IPS DF 6.9 (cell line): ENCODE results near the gene PROX2.
A peak's percentile ranks its signal among the peaks of the same experiment; 100 is the strongest.

Source experiments
- DNase-seq: peaks from one replicate; pipeline ENCODE4 v3.0.0-alpha.2; 2013; ENCODE audit warnings: low read depth, low spot score
- H3K27ac ChIP-seq: one replicate; pipeline ENCODE4 v1.5.1; 2013; ENCODE audit warnings: low read length, control low read depth
- H3K27me3 ChIP-seq: 2 replicates; pipeline ENCODE4 v1.6.1; 2013; ENCODE audit warnings: mild to moderate bottlenecking, low read length; ENCODE audit not compliant: control insufficient read depth, insufficient read depth
- H3K36me3 ChIP-seq: 2 replicates; pipeline ENCODE4 v1.6.1; 2013; ENCODE audit warnings: low read length; ENCODE audit not compliant: control insufficient read depth, insufficient read depth
- H3K4me1 ChIP-seq: 2 replicates; pipeline ENCODE4 v1.6.1; 2013; ENCODE audit warnings: low read length; ENCODE audit not compliant: control insufficient read depth, insufficient read depth
- H3K4me3 ChIP-seq: 2 replicates; pipeline ENCODE4 v1.5.1; 2013; ENCODE audit warnings: mild to moderate bottlenecking, low read length
- H3K9me3 ChIP-seq: 2 replicates; pipeline ENCODE4 v1.6.1; 2013; ENCODE audit warnings: low read length, inconsistent platforms; ENCODE audit not compliant: control insufficient read depth, insufficient read depth
- WGBS: extraction: QIAGEN DNeasy Blood & Tissue Kit; methylation state at CpG from one replicate; pipeline ENCODE4 v1.1.7; 2013; ENCODE audit warnings: mixed read lengths, missing lambda C conversion rate; ENCODE audit not compliant: insufficient read length, insufficient coverage; 5-methylcytosine and 5-hydroxymethylcytosine counted together

Gene PROX2

DNA sequence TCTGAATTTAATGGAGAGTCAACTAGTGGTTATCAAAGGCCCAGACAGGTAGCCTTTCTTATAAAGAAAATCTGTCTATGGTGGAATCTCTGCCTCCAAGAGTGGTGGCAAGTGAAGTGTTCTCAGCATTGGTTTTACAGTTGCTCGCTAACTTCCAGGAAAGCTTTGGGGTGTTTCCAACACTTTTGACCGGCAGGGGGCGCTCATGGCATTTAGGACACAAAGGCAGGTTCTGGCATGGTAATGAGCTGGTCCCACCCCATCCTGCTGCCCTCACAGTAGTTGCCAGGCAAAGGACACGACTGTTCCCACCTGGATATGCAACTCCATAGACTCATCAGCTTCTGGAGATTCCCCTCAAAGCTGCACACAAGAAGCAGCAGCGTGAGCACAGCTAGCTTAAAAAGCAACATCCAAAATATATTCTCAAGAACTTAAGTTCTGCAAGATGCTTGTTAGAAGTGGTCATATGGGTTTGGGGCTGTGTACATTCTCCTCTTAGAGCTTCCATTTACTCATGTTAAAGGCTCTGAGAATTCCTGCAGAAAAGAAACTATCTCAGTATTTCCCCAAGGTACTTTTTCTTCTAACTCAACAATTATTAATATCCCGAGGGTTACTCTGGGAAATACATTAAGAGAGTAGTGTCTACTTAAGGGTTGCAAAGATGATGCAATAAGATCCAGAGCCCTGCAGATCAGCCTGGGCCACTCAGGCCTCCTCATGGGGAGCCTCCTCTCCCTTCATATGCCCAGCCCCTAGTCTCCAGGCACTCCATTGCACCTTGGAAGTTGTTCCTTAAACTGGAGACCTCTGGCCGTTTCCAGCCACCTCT lies 14.8 kb downstream of the PROX2 start:
- H3K4me3 ChIP-seq, result no peak overlapping the region
- no peak overlapping the region for H3K27ac ChIP-seq
- no peaks in the 10 kb centered on the region for H3K27me3 ChIP-seq
- H3K9me3 ChIP-seq, result no peaks in the 10 kb centered on the region
- WGBS, result no CpG with 5 or more reads among the region's 7 CpGs
- peak; percentile 82 for DNase-seq
- no peaks in the 10 kb centered on the region for H3K4me1 ChIP-seq
- H3K36me3 ChIP-seq, result no peaks in the 10 kb centered on the region

DNA sequence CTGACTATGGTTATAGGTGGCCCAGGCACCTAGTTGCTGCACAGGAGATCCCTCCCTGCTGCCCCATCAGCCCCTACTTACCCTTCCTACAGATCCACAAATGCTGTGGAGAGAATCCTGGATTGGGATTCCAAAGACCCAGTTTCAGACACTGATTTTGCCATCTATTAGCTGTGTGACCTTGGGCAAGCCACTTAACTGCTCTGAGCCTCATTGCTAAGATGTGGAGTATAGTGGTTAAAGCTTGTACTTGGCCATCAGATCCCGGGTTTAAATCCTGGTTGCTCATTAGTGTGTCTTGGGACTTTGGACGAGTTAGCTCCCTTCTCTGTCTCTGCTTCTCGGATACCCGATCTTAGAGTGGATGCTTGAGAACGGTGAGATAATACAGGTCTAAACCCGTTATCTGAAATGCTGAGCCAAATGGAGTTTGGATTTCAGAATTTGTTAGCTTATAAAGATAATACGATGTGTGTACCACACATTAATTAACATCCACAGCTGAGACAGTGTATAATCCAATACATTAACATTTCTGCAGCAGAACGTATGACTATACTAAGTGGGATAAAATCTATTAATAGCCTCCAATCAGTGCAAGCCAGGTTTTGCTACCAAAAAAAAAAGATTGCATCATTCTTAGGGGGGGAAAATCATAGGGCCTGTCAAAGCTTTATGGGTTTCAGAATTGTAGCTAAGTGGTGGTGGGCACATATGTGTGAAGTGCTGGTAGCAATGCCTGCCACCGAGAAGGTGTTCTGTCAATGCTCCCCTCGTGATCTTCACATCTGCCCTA lies 16.0 kb downstream of the PROX2 start:
- no CpG with 5 or more reads among the region's 10 CpGs for WGBS
- Histone ChIP-seq H3K9me3 (no peaks in the 10 kb centered on the region), H3K27me3 (no peaks in the 10 kb centered on the region)

DNA sequence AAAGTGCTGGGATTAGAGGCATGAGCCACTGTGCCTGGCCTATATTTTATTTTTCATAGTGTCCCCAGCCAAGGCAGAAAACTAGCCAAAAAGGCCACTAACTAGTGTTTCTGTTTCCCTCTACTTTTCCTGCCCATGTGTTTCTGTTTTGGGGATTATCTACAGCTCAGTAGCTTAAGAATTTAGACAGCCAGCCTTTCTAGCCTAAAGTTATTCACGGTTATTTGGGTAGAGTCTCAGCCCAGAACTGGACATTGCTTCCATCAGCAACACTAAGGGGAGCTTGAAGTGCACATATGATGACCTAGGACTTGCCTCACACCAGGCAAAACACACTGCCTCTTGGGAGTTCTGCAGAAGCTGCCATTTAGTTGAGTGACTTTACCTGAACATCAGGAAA lies 17.9 kb downstream of the PROX2 start:
- Histone ChIP-seq H3K9me3 (no peaks in the 10 kb centered on the region), H3K36me3 (no peaks in the 10 kb centered on the region), H3K27me3 (no peaks in the 10 kb centered on the region), H3K4me3 (no peak overlapping the region), H3K4me1 (no peaks in the 10 kb centered on the region), H3K27ac (no peak overlapping the region)
- no CpG with 5 or more reads among the region's 1 CpG for WGBS
- no peak for DNase-seq

More for the DNA sequence above, 16.0 kb downstream of the PROX2 start:
- Histone ChIP-seq H3K36me3 (no peaks in the 10 kb centered on the region), H3K27ac (no peak overlapping the region), H3K4me3 (no peak overlapping the region), H3K4me1 (no peaks in the 10 kb centered on the region)
- DNase-seq, result no peak

DNA sequence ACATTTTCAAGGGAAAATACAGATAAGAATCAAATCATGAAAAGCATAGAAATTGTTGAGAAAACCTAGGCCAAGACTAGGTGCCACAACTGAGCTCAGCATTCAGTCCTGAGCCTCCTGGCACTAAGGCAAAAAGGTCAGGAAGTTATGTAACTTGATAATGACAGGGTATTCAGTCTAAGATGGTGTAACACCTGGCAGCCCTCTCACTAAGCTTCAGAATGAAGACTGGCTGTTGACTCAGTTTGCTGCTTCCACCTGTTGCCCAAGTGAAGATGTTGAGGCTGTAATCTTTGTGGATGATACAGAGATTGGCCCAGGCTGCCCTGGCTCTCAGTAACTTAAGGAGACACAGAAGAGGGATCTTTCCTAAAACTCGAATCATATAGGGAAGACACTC lies 19.6 kb downstream of the PROX2 start:
- Histone ChIP-seq H3K27me3 (no peaks in the 10 kb centered on the region), H3K27ac (no peak overlapping the region), H3K9me3 (no peaks in the 10 kb centered on the region), H3K36me3 (no peaks in the 10 kb centered on the region), H3K4me1 (no peaks in the 10 kb centered on the region), H3K4me3 (no peak overlapping the region)
- DNase-seq, result no peak
- no CpG with 5 or more reads among the region's 1 CpG for WGBS

DNA sequence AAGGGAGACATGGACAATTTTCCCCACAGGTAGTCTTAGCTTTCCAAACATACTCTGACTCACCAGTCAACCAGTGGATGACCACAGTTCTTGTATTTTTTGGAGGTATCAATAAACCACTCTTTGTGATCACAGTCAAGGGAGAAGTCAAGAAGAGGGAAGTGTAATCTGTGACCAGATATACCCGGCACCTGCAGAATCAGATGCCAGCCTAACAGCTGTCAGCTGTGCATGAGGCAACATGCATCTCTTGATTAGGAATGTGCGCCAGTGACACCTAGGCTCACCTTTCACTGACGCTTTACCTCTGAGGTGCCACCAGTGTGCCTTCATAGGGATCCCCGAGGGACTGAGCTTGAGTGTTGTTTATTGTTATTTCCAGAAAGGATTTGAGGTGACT lies 20.0 kb downstream of the PROX2 start:
- H3K27ac ChIP-seq, result no peak overlapping the region
- no peak for DNase-seq
- H3K36me3 ChIP-seq, result no peaks in the 10 kb centered on the region
- H3K4me1 ChIP-seq, result no peaks in the 10 kb centered on the region
- no peaks in the 10 kb centered on the region for H3K9me3 ChIP-seq
- H3K4me3 ChIP-seq, result no peak overlapping the region
- WGBS, result no CpG with 5 or more reads among the region's 4 CpGs
- H3K27me3 ChIP-seq, result no peaks in the 10 kb centered on the region

DNA sequence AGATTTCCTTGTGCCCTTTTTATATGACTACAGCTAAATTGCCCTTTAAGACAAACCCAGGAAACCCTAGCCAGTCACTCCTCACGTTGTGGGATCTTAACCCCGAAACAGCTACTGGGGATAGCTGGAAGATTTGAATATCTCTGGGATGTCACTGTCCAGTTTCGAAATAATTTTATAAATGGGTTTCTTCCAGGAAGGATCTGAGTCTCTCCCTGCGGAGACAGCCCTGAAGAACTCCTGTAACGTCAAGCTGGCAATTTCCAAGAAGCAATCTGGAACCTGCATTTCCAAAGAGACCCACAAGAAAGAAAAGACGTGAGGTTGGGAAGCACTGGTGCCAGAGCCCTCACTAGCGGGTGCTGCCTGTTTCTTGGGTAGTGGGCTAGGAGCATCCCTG lies 20.9 kb downstream of the PROX2 start:
- Histone ChIP-seq H3K27ac (no peak overlapping the region), H3K4me3 (no peak overlapping the region), H3K9me3 (no peaks in the 10 kb centered on the region), H3K4me1 (no peaks in the 10 kb centered on the region), H3K36me3 (no peaks in the 10 kb centered on the region), H3K27me3 (no peaks in the 10 kb centered on the region)
- DNase-seq, result no peak
- no CpG with 5 or more reads among the region's 7 CpGs for WGBS

DNA sequence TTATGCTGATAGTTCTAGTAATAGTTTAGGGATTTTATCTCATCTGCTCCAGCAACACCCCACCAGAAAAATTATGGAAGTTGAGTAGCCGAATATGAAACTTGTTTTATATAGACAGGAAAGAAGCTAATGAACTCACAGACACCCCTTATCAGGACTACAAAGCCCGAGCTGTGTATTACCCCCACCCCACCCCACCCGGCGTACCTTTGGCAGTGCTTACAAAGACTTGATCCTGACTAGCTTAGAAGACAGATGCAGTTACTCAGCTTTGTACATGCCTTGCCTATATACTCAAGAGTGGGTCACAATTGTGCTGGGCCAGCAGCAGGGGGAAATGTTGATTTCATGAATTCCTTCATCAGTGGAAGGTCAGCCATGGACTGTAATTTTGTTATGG lies 22.4 kb downstream of the PROX2 start:
- no peaks in the 10 kb centered on the region for H3K9me3 ChIP-seq
- H3K27me3 ChIP-seq, result no peaks in the 10 kb centered on the region
- WGBS, result no CpG with 5 or more reads among the region's 4 CpGs
- DNase-seq, result no peak
- no peaks in the 10 kb centered on the region for H3K4me1 ChIP-seq
- no peak overlapping the region for H3K27ac ChIP-seq
- no peak overlapping the region for H3K4me3 ChIP-seq
- no peaks in the 10 kb centered on the region for H3K36me3 ChIP-seq

DNA sequence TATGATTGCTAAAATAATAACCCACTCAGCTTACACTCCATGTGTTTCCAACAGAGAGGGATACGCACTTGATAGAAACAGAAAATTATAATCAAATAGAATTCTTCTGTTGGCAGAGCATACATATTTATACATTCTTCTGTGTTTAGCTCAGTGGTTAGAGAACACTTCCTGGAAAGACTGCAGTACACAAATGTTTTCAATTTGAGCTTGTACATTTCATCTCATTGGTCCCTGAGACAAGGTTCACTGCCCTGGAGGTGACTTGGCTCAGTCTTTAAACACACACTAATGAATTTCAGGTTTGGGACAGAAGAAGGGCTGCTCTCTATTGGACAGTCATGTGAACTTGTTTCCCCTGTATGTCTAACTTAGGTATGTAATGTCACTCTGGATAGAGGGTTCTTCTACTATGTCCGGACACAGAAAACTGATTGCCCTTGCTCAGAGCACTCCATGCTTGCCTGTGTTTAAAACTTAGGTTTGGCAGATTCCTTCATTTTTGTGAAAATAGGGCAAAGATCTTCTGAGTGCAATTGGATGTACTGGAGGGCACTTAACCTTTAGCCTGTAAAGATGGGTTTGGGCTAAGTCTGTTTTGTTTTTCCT lies 22.9 kb downstream of the PROX2 start:
- Histone ChIP-seq H3K4me1 (no peaks in the 10 kb centered on the region), H3K27me3 (no peaks in the 10 kb centered on the region), H3K27ac (no peak overlapping the region), H3K36me3 (no peaks in the 10 kb centered on the region), H3K4me3 (no peak overlapping the region), H3K9me3 (no peaks in the 10 kb centered on the region)
- no peak for DNase-seq
- no CpG with 5 or more reads among the region's 2 CpGs for WGBS

DNA sequence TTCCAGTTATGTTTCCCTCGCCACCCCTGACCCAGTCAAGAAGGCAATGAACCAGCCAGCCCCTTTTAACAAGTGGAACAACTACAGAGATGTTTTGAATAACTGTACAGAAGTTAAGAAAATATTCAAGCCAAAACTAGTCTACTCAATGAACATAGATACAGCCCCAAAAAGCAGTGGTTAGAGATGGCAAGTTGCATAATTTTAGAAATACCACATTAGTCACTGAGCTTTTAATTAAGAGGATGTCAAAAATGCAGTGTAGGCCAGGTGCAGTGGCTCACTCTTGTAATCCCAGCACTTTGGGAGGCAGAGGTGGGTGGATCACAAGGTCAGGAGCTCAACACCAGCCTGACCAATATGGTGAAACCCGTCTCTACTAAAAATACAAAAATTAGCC lies 27.2 kb downstream of the PROX2 start:
- H3K27me3 ChIP-seq, result no peaks in the 10 kb centered on the region

DNA sequence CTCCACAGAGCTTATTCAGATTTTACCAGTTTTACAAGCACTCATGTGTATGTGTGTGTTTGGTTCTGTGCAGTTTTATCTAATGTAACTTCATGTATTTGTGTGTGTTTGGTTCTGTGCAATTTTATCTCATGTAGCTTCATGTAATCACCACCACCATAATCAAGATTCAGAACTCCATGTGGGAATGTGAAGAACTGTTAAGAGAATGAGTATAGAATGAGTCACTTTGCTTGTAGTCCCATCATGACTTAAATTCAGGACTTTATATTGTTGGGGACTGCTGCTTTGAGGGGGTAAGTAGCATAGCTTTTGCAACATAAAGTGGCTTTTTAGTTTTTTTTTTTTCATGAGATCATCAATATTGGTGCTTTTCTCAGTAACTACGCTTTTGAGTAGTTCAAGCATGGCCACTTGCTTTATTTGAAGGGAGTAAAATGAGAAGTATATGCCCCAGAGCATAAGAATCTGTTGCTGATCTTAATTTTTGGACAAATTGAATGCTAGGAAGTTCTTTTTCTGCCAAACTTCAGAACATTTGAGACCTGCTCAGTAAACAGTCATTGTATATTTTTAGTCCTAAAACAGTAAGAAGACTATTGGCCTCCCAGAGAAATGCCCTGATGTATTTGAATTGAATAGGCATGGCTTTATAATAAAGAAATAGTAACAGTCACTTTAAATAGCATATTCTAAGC lies 28.8 kb downstream of the PROX2 start:
- Histone ChIP-seq H3K4me3 (no peak overlapping the region), H3K36me3 (no peaks in the 10 kb centered on the region), H3K4me1 (no peaks in the 10 kb centered on the region), H3K27ac (no peak overlapping the region), H3K9me3 (no peaks in the 10 kb centered on the region), H3K27me3 (no peaks in the 10 kb centered on the region)
- no CpG with 5 or more reads among the region's 1 CpG for WGBS
- no peak for DNase-seq

More for the DNA sequence above, 27.2 kb downstream of the PROX2 start:
- no peaks in the 10 kb centered on the region for H3K9me3 ChIP-seq
- DNase-seq, result no peak
- WGBS, result no CpG with 5 or more reads among the region's 2 CpGs
- no peak overlapping the region for H3K27ac ChIP-seq
- H3K4me1 ChIP-seq, result no peaks in the 10 kb centered on the region
- no peaks in the 10 kb centered on the region for H3K36me3 ChIP-seq
- no peak overlapping the region for H3K4me3 ChIP-seq
